COLO829 (cell line): Measurements from ENCODE around the gene CYLD.
A peak's percentile ranks its signal among the peaks of the same experiment; 100 is the strongest.

Source experiments
- DNase-seq: peaks from one replicate; pipeline ENCODE4 v3.0.0; 2012; ENCODE audit warnings: low spot score

The CYLD gene

DNA sequence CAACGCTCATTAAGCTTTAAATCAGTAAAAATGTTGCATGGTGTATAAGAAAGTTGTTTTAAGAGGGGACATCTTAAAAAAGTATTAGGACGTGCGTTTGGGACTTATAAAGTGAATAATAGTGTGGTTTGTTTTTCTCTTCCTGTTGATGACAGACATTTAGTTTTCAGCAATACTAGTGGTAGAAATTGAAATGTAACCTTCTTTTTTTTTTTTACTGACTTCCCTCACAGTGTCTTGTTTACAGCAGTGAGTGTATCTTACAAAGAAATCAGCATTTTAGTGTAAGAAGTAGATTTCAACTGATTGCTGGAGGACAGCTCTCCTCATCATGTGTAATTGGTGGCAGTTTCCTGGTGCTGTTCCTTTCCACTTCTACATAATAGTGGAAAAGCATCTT is 39.6 kb downstream of the CYLD start:
- DNase-seq: no peak

DNA sequence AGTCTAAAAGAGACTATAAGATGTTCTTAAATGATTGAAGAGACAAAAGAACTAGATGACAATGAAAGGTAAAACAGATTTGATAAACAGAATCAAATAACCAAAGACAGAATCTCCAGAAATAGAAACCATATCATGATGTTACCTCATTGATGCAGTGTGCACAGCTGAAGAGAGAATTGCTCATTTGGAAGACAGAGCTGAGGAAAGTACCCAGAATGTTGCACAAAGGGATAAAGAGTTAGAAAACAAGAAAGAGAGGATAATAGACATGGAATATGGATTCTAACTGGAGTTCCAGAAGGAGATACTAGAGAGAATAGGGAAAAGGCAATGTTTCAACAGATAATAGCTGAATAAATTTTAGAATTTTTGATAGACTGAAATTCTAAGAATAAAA is 47.9 kb downstream of the CYLD start:
- no peak for DNase-seq

DNA sequence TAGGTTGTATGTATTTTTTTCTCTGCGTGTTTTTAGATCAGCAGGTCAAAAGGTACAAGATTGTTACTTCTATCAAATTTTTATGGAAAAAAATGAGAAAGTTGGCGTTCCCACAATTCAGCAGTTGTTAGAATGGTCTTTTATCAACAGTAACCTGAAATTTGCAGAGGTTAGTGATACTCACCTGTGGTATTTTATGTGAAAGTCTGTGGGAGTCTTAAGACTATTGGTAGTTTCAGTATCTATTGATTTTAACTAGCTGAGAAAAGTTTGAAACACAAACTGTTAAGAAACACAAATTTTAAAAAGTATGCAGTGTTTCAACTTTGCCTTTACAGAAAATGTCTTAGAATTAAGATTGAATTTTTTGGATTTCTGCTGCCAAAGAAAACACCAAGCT is 49.6 kb downstream of the CYLD start:
- DNase-seq: no peak

DNA sequence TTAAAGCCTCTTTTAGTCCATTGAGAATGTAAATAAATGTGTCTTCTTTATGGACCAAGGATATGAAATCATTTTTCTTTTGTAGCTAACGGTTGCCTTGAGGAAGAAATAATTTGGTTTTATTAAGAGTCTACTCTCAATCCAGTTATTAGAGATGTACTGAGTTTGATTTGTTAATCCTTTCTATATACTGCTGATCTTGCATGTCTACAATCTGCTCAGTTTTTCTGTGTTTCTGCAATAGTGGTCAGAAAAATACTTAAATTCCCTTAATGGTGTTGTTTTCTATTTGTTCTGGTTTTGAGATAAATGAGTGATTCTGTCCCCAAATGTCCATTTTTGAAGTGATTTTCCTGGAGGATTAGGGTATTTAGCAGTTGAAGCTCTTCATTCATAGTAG is 54.9 kb downstream of the CYLD start:
- DNase-seq: no peak

DNA sequence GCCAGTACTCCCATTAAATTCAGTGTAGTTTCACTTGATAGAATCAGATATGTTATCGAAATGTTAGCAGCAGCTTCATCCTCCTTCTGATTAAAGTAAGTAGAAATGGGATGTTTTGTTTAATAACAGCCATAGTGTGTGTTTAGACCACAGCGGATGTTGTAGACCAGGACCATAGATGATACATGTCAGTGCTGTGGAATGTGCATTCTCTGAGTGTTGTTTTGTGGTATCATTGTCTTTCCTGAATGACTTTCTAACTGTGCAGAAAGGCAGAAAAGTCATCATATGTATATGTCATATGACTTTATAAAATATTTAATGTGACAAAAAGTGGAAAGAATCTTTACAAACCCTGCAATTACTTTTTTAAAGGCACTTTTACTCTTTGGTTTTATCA is 55.6 kb downstream of the CYLD start:
- no peak for DNase-seq

DNA sequence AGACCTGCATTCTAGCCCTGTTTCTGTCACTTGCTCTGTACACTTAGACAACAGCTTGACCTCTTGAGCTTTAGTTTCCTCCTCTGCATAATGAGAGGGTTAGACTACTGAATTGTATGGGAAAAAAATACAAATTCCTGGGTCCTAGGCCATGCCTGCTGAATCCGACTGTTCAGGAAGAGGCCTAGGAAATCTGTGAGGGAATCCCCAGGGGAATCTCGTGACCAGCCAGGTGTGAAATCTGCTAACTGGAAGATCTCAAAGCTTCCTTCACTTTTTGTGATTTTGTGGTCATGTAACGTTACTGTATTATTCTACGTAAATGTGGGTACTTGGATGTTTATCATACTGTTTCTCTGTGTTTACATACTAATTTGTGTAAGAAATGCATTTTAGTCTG is 58.2 kb downstream of the CYLD start:
- DNase-seq: no peak

DNA sequence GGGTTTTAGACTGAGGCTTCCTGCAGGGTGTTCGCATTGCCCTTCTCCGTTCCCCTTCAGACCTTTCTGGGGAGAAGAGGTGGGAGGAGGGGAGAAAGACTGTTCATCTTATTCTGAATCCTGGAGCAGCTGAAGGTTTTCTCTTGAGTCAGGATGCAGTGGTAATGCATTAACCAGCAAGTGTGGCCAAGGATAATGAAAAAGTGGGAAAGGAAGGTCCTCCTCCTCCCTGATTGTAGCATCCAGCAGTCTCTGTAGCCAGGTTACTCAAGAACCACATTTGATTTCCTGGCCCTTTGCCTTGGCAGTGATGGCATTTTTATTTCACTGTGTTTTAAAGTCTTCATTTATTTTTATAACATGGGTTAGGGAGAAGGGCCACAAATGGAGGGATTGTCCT is 59.1 kb downstream of the CYLD start:
- no peak for DNase-seq

DNA sequence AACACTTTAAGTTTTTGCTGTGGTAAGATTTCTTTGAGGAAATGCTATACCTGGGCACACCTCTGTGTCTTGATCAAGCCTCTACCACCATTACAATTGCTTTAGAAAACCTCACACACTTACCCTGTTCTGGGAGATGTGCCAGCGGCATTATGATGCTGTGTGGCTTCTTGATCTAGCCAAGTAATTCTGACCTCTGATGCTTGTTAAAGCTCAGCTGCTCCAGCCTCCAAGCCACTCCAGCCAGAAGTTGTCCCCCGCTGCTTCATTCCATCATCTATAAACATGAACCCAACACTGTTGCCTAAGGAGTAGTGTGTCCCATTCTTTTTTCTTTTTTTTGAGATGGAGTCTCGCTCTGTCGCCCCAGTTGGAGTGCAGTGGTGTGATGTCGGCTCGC is 60.1 kb downstream of the CYLD start:
- no peak for DNase-seq

DNA sequence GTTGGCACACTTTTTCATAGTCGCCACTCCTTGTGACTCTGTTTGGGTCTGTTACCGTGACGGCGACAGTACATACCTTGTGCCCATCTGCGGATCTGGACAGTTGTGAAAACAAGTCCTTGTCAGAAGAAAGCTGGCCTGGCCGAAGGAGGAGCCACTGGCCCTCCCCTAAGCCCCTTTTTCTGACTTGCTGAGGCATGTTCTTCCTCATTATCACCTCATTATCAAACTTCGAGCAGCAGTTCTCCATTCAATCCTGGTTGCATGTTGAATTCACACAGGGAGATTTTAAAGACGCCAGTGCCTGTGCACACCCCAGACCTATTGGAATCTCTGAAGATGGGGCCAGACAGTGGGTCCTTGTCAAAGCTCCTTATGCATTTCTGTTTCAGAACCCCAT is 61.1 kb downstream of the CYLD start:
- no peak for DNase-seq

DNA sequence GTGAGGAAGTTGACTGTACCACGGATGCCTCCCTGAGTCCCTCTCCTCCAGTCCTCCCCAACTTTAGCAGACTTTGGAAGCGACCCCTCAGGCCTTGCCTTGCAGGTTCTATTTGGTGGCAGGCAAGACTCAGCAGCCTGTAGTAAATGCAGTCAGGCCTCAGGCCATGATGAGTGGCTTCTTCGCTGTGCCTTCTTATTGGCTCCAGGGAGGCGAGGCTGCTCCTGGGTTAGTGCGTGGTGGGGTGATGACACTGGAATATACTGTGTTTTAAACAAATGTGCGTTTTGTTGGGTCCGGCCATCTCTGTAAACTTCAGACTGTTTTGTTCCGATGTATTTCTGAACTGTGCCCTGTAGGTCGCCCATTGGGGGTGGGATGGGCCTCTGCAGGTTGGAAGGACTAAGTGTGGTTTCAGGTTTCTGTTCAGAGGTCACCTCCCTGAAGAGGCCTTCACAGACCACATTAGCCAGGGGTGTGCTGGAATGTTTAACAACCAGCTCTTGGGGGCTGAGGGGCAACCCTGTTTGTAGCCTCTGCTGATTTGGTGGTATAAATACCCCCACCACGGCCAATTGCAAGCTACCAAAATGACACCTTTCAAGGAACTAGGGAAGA is 62.5 kb downstream of the CYLD start:
- no peak for DNase-seq

DNA sequence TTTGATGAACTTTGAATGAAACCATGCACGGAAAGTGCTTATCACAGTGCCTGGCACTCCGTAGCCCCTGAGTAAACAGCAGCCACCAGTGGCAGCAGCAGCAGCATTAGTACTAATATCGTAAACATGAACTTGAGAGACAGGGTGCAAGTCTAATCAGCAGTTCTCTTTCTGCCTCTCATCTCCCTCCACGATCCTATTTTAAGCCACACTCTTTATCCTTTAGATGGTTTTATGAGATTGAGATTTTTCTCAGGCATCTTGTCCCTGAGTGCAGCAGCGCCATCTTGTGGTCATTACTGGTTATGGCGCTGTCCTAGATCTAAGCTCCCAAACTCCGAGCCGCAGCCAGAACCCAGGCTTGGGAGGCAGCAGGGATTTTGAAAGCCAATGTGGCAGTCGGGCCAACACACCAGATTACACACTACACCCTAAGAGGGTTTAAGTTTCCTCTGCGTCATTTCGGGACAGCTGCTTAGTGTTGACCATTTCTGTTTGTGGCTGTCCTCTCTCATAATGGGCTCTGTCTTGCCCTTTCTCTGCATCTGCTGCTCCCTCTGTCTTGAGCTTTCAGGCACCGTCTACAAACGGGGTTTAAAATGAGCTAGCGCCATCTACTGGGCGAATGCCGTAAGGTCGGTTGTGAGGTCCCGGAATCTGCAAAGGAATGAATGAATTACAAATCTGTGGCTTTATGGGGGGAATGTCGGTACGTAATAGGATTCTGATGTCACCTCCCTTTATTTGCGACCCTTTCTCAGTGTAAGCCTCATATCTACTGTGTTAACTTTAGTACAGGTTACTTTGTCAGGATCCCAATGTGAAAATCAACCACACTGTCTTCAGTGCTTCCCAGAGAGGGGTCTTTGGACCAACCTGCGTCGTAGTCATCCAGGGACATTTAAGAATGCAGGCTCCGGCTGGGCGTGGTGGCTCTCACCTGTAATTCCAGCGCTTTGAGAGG is 64.5 kb downstream of the CYLD start:
- peak; percentile 76 for DNase-seq

DNA sequence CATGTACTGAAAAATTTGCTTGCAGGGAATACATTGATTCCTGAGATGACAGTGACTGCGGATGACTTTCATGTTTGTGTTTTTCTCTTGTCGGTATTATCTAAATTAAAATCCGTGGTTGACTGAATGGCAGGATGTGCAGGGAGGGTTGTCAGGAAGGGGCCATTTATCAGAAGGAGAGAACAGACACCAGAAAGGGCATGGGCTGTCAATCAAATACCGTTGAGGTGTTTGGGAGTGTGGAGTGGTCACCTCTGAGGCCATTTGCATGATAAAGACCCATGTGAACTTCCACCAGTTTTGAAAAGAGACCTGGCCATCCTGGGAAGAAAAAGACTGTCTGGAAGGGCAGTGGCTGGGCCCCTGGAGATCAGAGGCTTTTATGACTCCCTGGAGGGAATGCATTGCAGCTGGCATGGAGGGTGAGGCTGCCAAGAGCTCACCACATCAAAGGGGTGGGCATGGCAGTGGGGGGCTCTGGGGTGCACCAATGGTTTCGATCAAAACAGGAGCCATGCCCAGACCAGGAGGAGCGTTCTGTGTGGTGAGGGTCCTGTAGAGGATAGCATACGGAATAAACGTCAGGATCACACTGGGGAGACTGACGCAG is 67.1 kb downstream of the CYLD start:
- DNase-seq: no peak

DNA sequence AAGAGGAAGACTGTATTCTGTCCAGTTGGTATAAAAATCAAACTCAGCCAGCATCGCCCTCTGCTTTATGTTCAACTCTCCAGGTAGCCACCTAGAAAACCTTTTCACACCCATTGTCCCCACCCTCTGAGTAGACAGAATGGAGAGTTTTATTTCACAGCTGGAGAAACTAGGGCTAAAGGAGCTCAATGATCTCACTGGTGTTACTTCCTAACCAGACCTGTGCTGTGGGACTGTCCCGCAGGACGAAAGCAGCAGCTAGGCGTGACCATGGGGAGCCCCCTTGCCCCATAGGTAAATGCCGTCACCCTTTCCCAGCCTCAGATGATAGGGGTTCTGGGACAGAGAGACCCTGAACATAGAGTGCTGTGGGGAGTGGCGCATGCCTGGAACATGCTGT is 67.7 kb downstream of the CYLD start:
- DNase-seq: no peak

DNA sequence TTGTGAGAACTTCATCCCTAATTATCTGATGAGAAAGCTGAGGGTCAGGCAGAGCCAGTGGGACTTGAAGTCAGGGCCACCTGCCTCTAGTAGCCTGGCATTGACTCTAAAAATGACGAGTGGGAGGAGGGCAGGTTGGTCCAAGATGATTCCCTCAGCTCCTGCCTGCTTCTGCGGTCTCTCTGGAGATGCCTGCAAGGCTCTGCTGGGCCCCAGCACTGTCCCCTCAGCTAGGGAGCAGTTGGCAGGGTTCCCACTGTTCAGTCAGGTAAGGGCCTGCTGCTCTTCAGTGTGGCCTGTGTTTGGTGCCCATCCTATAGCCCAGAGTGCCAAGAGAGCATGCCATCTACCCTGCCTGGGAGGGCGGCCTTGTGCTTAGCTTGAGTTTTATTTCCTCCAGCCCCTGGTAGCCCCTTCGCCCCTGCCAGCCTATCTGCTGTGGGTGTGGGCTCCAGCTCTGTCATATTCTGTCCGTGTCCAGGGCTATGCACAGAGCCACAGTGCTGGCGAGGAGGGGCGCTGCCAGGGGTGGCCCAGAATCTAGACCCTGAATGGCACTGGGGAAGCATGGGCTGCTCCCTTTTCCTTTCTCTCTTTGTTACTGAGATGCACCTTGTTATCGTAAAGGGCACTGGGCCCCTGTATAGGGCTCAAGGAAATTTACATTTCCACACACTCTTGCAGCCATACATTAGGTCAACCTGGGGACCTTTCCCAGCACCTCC is 68.5 kb downstream of the CYLD start:
- DNase-seq: no peak

DNA sequence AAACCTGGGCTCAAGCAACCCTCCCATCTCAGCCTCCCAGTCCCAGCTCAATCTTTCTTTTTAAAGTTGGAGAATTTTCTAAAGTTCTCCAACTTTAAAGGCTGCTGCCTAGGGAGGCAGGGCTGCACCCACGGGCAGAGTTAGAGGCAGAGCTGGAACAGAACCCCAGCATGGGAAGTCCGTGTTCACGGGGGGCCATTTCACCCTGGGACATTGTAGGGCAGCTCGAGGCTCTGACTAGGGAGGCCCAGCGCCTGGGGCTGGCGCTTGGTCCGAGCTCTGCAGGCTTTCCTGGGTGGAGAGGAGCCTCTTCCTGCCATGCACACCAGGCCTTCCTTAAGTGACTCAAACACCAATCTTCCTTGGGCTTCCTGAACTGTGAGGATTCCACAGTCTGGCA is 70.2 kb downstream of the CYLD start:
- DNase-seq: no peak

DNA sequence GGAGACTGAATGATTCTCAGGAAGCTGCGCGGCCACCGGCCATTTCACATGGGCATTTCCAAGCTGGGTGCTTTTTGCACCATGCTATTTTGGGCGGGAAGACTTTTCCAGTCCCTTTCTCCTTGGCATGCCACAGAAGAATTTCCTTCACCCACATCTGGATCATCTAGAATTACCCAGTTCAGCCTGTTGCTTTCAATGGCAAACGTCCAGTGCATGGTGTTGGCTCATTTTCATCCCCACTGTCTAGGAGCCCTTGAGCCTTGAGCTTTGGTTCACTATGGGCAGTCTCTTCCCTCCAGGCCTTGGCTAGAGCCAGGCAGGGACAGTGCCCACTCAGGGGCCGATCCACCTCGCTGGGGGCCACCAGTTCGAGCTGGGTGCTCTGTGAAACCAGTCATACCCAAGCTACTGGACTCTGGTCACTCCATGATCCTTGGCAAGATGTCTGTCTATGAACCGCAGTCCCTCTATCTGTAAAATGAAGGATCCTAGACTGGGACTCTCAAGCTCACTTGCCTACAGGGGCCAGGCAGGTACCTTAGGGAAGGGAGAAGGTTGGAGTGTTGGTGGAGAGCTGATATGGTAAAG is 71.1 kb downstream of the CYLD start:
- DNase-seq: no peak

DNA sequence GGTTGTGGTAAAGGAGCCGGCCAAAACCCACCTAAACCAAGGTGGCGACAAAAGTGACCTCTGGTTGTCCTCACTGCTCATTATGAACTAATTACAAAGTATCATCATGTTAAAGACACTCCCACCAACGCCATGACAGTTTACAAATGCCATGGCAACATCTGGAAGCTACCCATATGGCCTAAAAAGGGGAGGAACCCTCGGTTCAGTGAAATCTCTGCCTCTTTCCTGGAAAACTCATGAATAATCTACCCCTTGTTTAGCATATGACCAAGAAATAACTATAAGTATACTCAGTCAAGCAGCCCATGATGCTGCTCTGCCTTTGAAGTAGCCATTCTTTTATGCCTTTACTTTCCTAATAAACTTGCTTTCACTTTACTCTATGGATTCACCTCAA is 72.2 kb downstream of the CYLD start:
- no peak for DNase-seq

DNA sequence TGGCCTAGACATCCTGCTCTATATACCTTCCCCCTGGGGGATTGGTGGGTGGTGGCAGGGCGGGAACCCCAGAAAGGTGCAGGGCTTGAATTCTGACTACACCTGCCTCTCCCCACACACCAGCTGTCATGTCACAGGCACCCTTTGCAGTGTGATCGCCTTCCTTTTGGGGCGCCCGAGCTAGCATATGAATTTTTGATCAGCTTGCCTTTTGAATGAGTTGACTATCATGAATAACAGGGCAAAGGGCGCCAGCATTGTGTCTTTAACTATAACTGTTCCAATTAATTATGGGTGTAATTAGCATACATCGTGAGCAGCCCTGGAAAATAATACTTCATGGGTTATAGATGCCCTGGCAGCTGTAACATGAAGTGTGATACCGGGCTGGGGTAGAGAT is 72.7 kb downstream of the CYLD start:
- DNase-seq: no peak

DNA sequence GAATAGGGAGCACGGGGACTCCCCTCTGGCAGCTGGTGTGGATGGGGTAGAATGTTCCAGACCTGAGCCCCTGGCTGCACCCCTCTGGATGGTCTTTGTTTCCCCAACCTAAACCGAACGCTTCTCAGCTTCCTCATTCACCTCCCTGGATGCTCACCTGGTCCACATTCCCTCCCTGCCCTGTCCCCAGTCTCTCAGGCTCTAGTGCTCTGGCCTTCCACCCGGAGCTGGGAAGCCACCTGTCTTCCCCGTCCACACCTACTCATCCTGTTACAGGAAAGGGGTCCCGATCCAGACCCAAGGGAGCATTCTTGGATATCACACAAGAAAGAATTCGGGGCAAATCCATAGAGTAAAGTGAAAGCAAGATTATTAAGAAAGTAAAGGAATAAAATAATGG is 73.5 kb downstream of the CYLD start:
- no peak for DNase-seq

DNA sequence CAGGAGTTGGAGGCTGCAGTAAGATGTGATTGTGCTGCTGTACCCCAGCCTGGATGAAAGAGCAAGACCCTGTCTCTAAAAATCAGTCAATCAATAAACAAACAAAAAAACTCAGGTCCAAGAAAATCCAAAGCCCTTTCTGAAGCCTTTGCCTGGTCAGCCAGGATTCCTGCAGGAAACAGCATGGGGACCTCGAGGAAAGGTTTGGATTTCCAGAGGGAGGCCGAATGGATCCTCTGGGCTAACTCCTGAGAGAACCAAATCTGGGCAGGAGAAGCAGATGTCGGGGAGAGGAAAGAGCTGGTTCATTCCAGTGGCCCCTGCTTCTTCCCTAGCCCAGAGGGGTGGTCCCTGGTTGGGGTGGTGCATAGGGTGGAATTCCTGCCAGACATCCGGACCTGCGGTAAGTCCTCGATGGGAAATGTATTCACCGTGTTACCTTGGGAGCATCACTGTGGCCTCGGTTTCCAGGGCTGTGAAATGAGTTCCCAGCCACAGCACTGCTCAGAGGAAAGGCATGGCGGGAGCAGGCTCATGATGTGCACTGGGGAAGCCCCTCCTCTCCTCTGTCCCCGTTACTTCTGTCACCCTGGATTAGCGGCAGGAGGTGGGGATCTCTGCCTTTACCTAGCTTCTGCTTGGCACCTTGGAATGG is 75.1 kb downstream of the CYLD start:
- no peak for DNase-seq

DNA sequence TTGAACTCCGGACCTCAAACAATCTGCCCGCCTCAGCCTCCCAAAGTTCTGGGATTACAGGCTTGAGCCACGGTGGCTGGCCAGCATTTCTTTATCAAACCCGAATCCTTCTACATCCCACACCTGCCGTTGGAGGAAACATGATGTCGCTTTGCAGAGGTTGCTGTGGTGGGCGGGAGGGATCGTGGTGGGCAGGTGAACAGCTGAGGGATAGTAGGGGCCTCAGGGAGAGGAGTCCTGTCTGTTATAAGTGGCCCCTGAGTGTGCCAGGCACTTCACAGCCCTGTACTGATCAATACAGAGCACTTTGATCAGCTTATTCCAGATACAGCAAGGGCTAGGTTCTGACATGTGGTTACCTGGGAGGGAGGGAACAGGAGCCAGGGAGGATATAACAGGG is 76.5 kb downstream of the CYLD start:
- no peak for DNase-seq

DNA sequence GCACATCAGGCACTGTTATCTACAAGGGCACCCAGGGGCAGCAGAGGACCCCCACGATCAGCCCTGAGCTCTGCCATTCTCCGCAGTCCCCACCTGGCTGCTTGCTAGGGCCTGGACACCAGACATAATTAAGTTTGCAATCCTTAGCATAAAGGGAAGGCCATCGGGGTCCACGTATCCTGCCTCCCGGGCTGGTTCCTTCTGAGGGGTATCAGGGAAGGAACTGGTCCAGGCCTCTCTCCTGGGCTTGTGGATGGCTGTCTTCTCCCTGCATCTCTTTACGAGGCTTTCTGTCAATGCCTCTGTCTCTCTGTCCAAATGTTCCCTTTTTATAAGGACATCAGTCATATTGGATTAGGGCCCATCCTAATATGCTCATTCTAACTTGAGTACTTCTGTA is 77.8 kb downstream of the CYLD start:
- no peak for DNase-seq
